SHP77 (cell line): ENCODE results near the gene CYP2A13.
"Not testable (repeated sequence)": the region's sequence is repeated elsewhere in the genome, so short reads cannot be mapped to it uniquely, and the experiment has no call there.

Source experiments
- DNase-seq, 2 experiments: peaks; one replicate each; lab custom pipeline; 2025; lab: John Stamatoyannopoulos, UW

CYP2A13 gene, protein sequence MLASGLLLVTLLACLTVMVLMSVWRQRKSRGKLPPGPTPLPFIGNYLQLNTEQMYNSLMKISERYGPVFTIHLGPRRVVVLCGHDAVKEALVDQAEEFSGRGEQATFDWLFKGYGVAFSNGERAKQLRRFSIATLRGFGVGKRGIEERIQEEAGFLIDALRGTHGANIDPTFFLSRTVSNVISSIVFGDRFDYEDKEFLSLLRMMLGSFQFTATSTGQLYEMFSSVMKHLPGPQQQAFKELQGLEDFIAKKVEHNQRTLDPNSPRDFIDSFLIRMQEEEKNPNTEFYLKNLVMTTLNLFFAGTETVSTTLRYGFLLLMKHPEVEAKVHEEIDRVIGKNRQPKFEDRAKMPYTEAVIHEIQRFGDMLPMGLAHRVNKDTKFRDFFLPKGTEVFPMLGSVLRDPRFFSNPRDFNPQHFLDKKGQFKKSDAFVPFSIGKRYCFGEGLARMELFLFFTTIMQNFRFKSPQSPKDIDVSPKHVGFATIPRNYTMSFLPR

GRCh38 chr19:41088151-41088550, at the start of gene CYP2A13:
CYP2A13 (plus strand) TSS chr19:41088451; CDS start chr19:41088472, 21 bp downstream.
- no peak for DNase-seq

- DNase-seq = no peak
Measured at GRCh38 chr19:41039806-41040205, 48.4 kb upstream of the CYP2A13 start.

DNA sequence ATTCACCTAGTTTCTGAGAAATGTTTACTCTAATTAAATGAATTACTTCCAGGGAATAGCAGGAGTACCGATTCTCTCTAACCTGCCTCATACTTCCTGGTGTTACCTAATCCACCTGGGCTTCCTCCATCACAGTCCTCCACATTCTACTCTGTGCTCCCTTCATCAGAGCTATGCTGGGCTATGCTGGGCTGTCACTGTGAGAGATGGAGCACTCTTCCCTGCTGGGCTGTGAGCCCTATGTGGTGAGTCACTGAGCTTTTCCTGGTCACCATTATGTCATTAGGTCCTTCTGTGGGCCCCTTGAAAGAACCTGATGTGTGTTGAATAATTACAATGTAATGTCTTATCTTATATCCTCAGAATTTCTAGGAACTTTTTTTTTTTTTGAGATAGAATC, 43.2 kb upstream of the CYP2A13 start:
- DNase-seq = not testable (repeated sequence)

DNA sequence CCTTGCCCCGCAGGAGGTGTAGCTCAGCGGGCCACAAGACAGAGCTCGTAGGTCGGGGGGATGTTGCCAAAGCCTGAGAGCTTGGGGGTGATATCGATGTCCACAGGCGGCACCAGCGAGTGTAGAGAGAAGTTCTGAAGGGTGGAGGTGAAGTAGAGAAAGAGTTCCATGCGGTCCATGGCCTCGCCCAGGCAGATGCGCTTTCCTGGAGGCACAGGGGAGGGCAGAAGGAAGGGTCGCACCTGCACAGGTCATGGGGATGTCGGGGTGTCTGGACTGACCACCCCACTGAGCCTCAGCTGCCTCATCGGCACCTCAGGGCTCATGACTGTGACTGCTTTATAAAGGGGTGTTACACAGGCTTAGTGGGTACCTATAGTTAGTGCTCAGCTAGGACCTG, 37.8 kb upstream of the CYP2A13 start:
- no peak for DNase-seq

GRCh38 chr19:41052162-41052561, 36.1 kb upstream of the CYP2A13 start:
- not testable (repeated sequence) for DNase-seq

- DNase-seq = not testable (repeated sequence)
Measured at GRCh38 chr19:41053331-41053730, 34.9 kb upstream of the CYP2A13 start.

DNA sequence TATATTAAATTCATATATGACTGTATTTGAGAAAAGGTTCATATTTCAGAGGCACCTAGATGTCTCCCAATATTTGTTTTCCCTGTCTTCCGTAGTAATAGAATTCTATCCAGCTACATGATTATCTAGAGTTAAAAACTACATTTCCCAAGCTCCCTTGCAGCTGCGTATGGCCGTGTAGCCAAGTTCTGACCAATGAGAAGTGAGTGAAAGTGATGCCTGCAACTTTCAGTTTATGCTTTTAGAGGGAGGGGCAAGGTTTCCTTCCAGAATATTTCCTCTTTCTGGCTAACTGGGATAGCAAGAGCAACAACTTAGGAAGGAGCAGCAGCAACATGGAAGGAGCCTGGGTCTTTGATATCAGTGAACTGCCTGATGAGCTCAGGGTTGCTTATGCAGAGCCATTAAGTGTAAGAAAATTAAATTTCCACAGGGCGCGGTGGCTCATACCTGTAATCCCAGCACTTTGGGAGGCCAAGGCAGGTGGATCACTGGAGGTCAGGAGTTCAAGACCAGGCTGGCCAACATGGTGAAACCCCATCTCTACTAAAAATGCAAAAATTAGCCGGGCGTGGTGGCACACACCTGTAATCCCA, 23.2 kb upstream of the CYP2A13 start:
- no peak for DNase-seq

- DNase-seq = no peak
Measured at GRCh38 chr19:41076286-41076685, 12.0 kb upstream of the CYP2A13 start.

DNA sequence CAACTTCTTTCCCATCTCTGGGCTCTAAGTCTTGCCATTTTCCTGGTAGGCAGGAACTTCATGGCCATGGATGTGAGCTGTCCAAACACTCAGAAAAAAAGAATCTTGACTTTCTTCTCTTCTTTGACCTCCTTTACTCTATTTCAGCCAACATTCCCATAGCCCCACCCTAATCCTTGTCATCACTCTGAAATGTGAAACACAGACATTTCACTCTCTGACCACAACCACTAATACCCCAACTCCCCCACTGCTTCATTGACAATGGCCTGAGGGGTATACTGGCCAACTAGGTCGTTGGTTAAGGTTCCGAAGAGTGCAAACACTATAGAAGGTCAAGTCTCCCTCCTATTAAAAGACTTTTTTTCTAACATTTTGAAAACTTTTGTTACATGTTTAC, 4.7 kb upstream of the CYP2A13 start:
- no peak for DNase-seq

DNA sequence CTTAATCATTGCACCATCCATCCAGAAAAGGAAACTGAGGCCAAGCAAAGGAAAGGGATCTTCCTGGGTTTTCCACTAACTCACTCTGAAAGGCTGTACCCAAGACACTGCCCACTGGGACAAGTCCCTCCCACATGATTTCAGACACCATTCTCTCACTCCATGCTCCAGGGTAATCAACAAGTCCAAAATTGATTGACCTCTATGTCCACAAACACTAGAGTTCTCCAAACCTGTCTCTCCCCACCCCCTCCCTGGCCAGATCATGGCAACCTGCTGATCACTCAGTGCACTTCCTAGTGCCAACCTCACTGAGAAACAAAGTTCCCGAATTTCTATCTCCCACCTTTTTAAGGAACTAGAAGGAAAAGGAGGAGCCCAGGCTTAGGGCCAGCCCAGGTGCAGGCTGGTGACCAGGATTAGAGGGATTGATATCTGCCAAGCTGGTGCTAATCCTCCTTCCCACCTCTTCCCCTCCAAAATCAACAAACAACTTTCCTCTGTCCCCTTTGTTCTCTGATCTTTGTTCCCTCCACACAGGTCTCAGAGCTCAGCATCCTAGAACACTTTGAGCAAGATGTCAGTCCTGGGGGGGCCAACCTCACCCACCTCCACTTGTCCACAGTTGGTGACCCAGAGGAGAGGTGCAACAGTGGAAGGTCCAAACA, 2.4 kb upstream of the CYP2A13 start:
- DNase-seq = no peak

DNA sequence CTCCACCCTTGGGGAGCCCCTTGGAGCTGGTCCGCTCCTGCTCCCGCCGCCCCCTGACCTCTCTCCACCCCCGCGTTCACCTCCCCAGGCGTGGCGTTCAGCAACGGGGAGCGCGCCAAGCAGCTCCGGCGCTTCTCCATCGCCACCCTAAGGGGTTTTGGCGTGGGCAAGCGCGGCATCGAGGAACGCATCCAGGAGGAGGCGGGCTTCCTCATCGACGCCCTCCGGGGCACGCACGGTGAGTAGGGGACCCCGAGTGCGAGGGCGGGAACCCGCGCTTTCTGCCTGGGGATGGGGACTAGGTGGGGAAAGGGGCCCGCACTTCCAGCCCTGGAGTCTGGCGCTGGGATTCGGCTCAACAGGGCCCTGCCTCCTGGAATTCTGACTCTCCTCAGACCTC, 1.7 kb downstream of the CYP2A13 start:
- no peak for DNase-seq

GRCh38 chr19:41095703-41096102, 7.5 kb downstream of the CYP2A13 start:
- no peak for DNase-seq

DNA sequence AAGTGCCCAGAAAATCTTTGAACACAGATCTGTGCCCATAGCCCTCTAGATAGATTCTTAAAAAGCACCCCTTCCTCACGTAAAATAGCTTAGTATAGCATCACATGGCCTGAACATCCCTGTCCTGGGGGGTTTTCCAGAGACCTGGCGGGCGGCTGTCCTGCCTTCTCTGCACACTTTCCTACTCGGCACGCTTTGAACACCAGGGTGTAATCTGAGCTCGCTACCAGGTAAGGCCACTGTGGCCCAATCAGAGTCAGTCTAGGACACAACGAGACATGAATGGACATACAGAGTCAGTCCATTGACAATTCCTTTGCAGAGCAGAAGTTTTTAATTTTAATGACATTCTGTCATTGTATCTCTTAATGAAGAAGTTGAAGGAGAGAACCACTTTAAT, 8.1 kb downstream of the CYP2A13 start:
- DNase-seq = no peak

DNA sequence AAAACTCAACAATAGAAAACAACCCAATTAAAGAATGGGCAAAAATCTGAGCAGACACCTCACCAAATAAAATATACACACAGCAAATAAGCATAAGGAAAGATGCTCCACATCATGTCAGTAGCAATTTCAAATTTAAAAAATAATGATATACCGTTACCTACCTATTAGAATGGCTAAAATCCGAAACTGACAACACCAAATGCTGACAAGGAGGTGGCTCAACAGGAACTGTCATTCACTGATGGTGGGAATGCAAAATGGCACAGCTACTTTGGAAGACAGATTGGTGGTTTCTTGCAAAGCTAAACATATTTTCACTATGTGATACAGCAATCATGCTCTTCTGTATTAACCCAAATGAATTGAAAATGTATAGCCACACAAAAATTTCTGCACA, 9.1 kb downstream of the CYP2A13 start:
- DNase-seq = no peak

- DNase-seq = no peak
Measured at GRCh38 chr19:41098762-41099161, 10.5 kb downstream of the CYP2A13 start.

- DNase-seq = not testable (repeated sequence)
Measured at GRCh38 chr19:41102210-41102609, 14.0 kb downstream of the CYP2A13 start.

DNA sequence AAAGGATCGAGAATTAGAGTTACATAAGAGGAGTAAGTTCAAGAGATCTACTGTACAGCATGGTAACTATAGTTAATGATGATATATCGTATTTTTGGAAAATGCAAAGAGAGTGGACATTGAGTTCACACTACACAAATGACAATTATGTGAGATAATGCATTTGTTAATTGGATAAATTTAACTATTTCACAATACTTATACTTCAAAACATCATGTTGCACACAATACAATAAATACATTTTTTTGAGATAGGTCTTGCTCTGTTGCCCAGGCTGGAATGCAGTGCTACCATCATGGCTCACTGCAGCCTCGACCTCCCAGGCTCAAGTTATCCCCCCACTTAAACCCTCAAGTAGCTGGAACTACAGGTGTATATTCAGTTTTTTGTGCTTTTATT, 17.9 kb downstream of the CYP2A13 start:
- no peak for DNase-seq

DNA sequence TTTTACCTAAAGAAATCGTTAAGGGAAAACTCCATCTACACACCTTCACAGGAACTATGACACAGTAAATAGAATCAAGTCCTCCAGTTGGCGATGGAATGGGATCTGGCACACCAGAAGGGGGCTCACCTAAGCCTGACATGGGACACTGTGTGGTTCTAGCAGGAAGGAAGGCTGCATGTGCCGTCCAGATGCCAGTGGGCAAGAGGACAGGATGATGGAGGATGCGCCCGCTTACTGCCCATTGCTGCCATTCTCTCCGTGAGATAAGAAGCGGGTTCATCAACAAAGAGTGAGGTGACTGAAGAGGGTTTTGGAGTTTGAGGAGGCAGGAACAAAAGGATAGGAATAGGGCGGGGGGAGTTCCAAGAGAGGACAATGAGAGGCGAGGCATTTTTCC, 23.0 kb downstream of the CYP2A13 start:
- DNase-seq = no peak

GRCh38 chr19:41111750-41112295, 23.6 kb downstream of the CYP2A13 start:
- DNase-seq = no peak

- DNase-seq = no peak
Measured at GRCh38 chr19:41112728-41113290, 24.6 kb downstream of the CYP2A13 start.

DNA sequence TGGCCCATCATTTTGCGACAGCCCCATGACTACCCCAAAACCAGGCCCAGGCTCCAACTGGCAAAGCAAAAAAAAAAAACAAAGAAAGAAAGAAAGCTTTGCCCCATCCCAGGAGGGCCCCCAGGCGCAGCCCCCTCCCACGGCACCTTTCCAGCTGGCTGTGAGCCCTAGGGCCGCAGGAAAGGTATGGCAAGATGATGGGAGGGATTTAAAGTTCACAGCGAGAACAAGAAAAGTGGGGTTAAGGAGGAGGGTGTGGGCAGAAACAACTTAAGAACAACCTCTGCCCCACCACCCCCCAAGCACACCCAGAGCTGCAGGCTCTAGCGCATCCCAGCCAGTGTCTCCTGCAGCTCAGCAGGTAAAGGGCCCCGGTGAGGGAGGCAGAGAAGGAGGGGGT, 25.9 kb downstream of the CYP2A13 start, which contains the start of gene CYP2F1:
Gene CYP2F1 (plus strand): TSS at position 301 of the 400 bp plus-strand sequence. CDS start 1,757 bp downstream, outside the sequence.
- no peak for DNase-seq

DNA sequence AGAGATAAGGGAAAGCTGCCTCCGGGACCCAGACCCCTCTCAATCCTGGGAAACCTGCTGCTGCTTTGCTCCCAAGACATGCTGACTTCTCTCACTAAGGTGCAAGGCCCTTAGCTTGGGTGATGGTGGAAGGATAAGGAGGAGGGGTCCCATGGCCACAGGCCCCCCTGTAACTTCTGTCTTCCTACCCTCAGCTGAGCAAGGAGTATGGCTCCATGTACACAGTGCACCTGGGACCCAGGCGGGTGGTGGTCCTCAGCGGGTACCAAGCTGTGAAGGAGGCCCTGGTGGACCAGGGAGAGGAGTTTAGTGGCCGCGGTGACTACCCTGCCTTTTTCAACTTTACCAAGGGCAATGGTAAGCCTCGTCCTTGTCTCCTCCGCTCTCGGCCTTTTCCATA, 28.0 kb downstream of the CYP2A13 start:
- DNase-seq = no peak
